Measurements from ENCODE around the gene KCNMB2. TPM values are rescaled to one million over a fixed set of nuclear protein-coding genes. Genes with fewer than 3 reads are reported as not detected.
A peak's percentile ranks its signal among the peaks of the same experiment; 100 is the strongest.
"Not testable (repeated sequence)": the region's sequence is repeated elsewhere in the genome, so short reads cannot be mapped to it uniquely, and the experiment has no call there.

KCNMB2 gene
- polyA plus RNA-seq, 3 donors = 23.8 to 28.5 (median 27.8) TPM

- peak in 7 of 11 donors; percentile 31 to 66 (median 53) for DNase-seq (ENCODE audit: extremely low read depth in 1 of 11, low read depth in 9 of 11, low spot score in 4 of 11)
Observed at GRCh38 chr3:178513546-178514380, 22.5 kb upstream of the KCNMB2 start.

GRCh38 chr3:178514401-178514800 is 21.8 kb upstream of the KCNMB2 start:
- no peak for DNase-seq (ENCODE audit: extremely low read depth in 1 of 11, low read depth in 9 of 11, low spot score in 4 of 11)

- not testable (repeated sequence) for DNase-seq (ENCODE audit: extremely low read depth in 1 of 11, low read depth in 9 of 11, low spot score in 4 of 11)
Observed at GRCh38 chr3:178515076-178515744, 21.0 kb upstream of the KCNMB2 start.

GRCh38 chr3:178517665-178518334 is 18.4 kb upstream of the KCNMB2 start:
- DNase-seq (ENCODE audit: extremely low read depth in 1 of 11, low read depth in 9 of 11, low spot score in 4 of 11) = no peak

GRCh38 chr3:178518660-178519396 is 17.4 kb upstream of the KCNMB2 start:
- DNase-seq (ENCODE audit: extremely low read depth in 1 of 11, low read depth in 9 of 11, low spot score in 4 of 11) = no peak

GRCh38 chr3:178519701-178520100 is 16.5 kb upstream of the KCNMB2 start:
- DNase-seq (ENCODE audit: extremely low read depth in 1 of 11, low read depth in 9 of 11, low spot score in 4 of 11) = no peak

GRCh38 chr3:178520451-178520850 is 15.8 kb upstream of the KCNMB2 start:
- DNase-seq (ENCODE audit: extremely low read depth in 1 of 11, low read depth in 9 of 11, low spot score in 4 of 11) = no peak

- DNase-seq (ENCODE audit: extremely low read depth in 1 of 11, low read depth in 9 of 11, low spot score in 4 of 11) = no peak
Observed at GRCh38 chr3:178522200-178523052, 13.8 kb upstream of the KCNMB2 start.

GRCh38 chr3:178525251-178525650 is 11.0 kb upstream of the KCNMB2 start:
- no peak for DNase-seq (ENCODE audit: extremely low read depth in 1 of 11, low read depth in 9 of 11, low spot score in 4 of 11)

GRCh38 chr3:178526291-178526690 is 9.9 kb upstream of the KCNMB2 start:
- no peak for DNase-seq (ENCODE audit: extremely low read depth in 1 of 11, low read depth in 9 of 11, low spot score in 4 of 11)

GRCh38 chr3:178527981-178528380 is 8.3 kb upstream of the KCNMB2 start:
- DNase-seq (ENCODE audit: extremely low read depth in 1 of 11, low read depth in 9 of 11, low spot score in 4 of 11) = no peak

- no peak for DNase-seq (ENCODE audit: extremely low read depth in 1 of 11, low read depth in 9 of 11, low spot score in 4 of 11)
Observed at GRCh38 chr3:178529606-178530225, 6.5 kb upstream of the KCNMB2 start.

GRCh38 chr3:178532476-178532875 is 3.8 kb upstream of the KCNMB2 start:
- DNase-seq (ENCODE audit: extremely low read depth in 1 of 11, low read depth in 9 of 11, low spot score in 4 of 11) = no peak

- DNase-seq (ENCODE audit: extremely low read depth in 1 of 11, low read depth in 9 of 11, low spot score in 4 of 11) = no peak
Observed at GRCh38 chr3:178537122-178537705, 978 bp downstream of the KCNMB2 start.

GRCh38 chr3:178538056-178538455 is 1.8 kb downstream of the KCNMB2 start:
- no peak for DNase-seq (ENCODE audit: extremely low read depth in 1 of 11, low read depth in 9 of 11, low spot score in 4 of 11)

GRCh38 chr3:178540184-178540583 is 3.9 kb downstream of the KCNMB2 start:
- no peak for DNase-seq (ENCODE audit: extremely low read depth in 1 of 11, low read depth in 9 of 11, low spot score in 4 of 11)

- DNase-seq (ENCODE audit: extremely low read depth in 1 of 11, low read depth in 9 of 11, low spot score in 4 of 11) = no peak
Observed at GRCh38 chr3:178545337-178545736, 9.1 kb downstream of the KCNMB2 start.

GRCh38 chr3:178546079-178546478 is 9.8 kb downstream of the KCNMB2 start:
- no peak for DNase-seq (ENCODE audit: extremely low read depth in 1 of 11, low read depth in 9 of 11, low spot score in 4 of 11)
